ENCODE data around the gene RGS12. TPM values are rescaled to one million over a fixed set of nuclear protein-coding genes. Genes with fewer than 3 reads are reported as not detected.

The RGS12 gene
- total RNA-seq, 1 experiment from 2014 or later: 36.6 TPM

DNA sequence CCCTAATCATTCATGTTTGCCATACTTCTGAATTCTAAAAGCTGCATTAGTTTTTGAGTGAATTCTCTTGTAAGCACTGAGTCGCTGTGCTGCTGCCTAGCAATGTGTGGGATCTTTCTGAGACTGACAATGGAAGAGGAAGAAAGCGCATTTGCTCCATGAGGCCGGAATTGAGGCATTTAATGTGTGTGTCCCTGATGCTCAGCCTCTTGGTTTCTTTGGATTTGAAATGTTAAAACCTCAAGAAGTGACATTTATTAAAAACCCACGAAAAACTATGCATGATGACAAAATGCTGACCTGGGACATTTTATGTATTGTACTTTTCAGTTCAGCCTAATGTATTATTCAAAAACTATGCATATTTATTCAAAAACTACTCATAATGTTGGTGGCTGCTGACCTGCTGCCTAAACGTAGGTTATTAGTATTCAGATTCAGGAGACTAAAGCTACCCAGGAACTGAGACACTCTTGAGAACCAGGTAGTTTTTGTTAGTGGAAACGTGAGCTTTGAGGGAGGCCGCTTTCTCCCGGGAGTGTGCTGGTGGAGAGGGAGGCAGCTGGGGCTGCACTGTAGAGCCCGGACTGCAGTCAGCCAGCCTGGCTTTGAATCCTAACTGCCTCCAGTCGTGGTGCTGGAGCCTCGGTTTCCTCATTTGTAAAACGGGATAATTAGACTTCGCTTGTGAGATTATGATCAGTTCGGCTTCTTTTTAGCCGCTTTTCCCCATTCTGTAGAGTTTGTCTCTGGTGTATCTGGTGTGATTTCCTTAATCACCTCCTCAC is 11.3 kb downstream of the RGS12 start:
- intact Hi-C loops (cut with micrococcal nuclease; ENCODE audit: unreplicated experiment): no loop called here
- H3K27ac ChIP-seq: no peak overlapping the region
- no peaks in the 10 kb centered on the region for H3K9me3 ChIP-seq (ENCODE audit: insufficient read depth, low read depth)
- H3K4me3 ChIP-seq: no peak overlapping the region
- H2AFZ ChIP-seq: no peak overlapping the region
- BruUV-seq (replicated peaks): no TSS peak
- H3K36me3 ChIP-seq (ENCODE audit: low read depth): no peaks in the 10 kb centered on the region
- H3K9me2 ChIP-seq (ENCODE audit: insufficient read depth): no peaks in the 10 kb centered on the region
- H3K27me3 ChIP-seq (ENCODE audit: insufficient read depth, low read depth): no peaks in the 10 kb centered on the region
- H3K4me1 ChIP-seq (replicated peaks; ENCODE audit: insufficient read depth): no peaks in the 10 kb centered on the region
- CTCF ChIA-PET: no interaction called here
- H3K79me2 ChIP-seq (ENCODE audit: low read depth): no peaks in the 10 kb centered on the region
- no peaks in the 10 kb centered on the region for H4K20me1 ChIP-seq (ENCODE audit: insufficient read depth)
- H3F3A ChIP-seq (ENCODE audit: insufficient read depth, low read depth): no peaks in the 10 kb centered on the region
- TF ChIP-seq EZH2 (IDR thresholded peaks at IDR 0.05; ENCODE audit: low read depth): no peak
- TF ChIP-seq, protein P1, sequence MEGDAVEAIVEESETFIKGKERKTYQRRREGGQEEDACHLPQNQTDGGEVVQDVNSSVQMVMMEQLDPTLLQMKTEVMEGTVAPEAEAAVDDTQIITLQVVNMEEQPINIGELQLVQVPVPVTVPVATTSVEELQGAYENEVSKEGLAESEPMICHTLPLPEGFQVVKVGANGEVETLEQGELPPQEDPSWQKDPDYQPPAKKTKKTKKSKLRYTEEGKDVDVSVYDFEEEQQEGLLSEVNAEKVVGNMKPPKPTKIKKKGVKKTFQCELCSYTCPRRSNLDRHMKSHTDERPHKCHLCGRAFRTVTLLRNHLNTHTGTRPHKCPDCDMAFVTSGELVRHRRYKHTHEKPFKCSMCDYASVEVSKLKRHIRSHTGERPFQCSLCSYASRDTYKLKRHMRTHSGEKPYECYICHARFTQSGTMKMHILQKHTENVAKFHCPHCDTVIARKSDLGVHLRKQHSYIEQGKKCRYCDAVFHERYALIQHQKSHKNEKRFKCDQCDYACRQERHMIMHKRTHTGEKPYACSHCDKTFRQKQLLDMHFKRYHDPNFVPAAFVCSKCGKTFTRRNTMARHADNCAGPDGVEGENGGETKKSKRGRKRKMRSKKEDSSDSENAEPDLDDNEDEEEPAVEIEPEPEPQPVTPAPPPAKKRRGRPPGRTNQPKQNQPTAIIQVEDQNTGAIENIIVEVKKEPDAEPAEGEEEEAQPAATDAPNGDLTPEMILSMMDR (conservative IDR thresholded peaks at IDR 0.05): no peak
- no peak overlapping the region for H3K4me2 ChIP-seq
- POLR2A ChIA-PET (ENCODE audit: unreplicated experiment): no interaction called here
- DNase-seq: no peak

DNA sequence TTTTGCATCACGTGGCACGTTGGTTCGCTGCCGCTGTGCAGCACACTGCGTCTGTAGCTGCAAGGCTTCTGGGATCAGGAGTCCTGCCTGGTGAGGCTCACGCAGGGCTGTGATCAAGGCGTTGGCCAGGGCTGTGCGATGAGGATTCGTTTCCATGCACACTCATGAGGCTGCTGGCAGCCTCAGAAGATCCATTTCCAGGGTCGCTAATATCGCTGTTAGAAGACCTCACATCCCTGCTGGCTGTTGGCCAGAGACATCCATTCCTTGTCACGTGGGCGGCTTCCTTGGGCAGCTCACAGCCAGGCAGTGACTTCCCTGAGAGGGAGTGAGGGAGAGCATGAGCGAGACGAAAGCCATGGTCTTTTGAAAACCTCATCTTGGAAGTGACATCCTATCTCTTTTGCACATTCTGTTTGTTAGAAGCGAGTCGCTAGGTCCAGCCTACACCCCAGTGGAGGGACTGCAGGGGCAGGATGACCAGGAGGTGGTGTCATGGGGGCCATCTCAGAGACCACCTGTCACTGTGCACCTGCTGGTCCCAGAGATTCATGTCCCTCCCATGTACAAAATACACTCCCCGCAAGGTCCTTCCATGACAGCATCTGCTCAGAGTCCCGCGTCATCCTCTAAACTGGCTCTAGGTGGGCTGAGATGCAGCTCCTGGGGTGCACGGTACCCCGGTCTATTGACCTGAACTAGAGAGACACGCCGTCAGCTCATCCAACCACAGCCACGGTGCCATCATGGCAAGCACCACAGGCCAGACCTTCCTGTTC is 12.2 kb downstream of the RGS12 start:
- POLR2A ChIA-PET (ENCODE audit: unreplicated experiment): no interaction called here

DNA sequence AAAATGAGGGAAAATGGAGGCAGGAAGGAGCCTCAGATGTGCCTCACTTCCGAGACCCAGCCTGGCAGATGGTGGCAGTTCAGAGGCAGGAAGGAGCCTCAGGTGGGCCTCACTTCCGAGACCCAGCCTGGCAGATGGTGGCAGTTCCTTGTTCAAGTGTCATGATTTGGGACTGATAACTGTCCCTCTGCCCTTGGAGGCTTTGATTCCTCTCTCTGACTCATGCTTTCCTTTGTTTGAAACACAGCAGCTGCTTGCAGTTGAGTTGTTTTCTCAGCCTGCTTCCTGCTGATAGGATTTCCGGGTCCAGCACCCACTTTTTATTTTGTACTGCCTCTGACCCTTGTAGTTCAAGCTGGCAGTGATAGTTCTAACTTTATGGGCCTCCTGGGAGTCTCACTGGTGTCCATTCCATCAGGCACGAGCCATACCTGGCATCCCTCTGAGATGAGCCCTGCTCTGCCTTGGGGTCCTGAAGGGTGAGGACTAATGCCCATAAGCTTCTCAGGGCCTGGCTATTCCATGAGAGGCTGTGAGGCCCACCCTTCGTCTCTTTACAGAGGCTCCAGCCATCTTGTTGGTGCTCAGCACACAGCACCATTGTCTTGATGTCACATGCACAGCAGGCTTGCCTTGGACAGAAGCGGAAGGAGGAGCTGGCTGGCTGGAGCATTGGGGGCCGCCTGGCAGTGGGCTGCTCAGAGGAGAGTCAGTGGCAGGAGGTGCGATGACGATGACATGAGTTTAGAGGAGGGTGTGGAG is 13.0 kb downstream of the RGS12 start:
- intact Hi-C loops (cut with micrococcal nuclease; ENCODE audit: unreplicated experiment): no loop called here
- Histone ChIP-seq H3K4me3 (no peak overlapping the region), H3K4me1 (replicated peaks; ENCODE audit: insufficient read depth) (peaks cover under 1% of the 10 kb centered on the region; the same call in 1 of the 2 replicates), H3K9me2 (ENCODE audit: insufficient read depth) (no peaks in the 10 kb centered on the region), H2AFZ (no peak overlapping the region), H3K9me3 (ENCODE audit: insufficient read depth, low read depth) (no peaks in the 10 kb centered on the region), H4K20me1 (ENCODE audit: insufficient read depth) (no peaks in the 10 kb centered on the region), H3K4me2 (no peak overlapping the region), H3F3A (ENCODE audit: insufficient read depth, low read depth) (no peaks in the 10 kb centered on the region; the same call in 1 of the 2 replicates), H3K27ac (no peak overlapping the region), H3K36me3 (ENCODE audit: low read depth) (no peaks in the 10 kb centered on the region), H3K27me3 (ENCODE audit: insufficient read depth, low read depth) (no peaks in the 10 kb centered on the region), H3K79me2 (ENCODE audit: low read depth) (no peaks in the 10 kb centered on the region)
- DNase-seq: no peak
- ChIA-PET CTCF (no interaction called here), POLR2A (ENCODE audit: unreplicated experiment) (no interaction called here)
- TF ChIP-seq, protein P1 (conservative IDR thresholded peaks at IDR 0.05): no peak
- no peak for TF ChIP-seq EZH2 (IDR thresholded peaks at IDR 0.05; ENCODE audit: low read depth)
- no TSS peak for BruUV-seq (replicated peaks)

More for the DNA sequence above, 12.2 kb downstream of the RGS12 start:
- Histone ChIP-seq H3K79me2 (ENCODE audit: low read depth) (no peaks in the 10 kb centered on the region), H3K4me1 (replicated peaks; ENCODE audit: insufficient read depth) (no peaks in the 10 kb centered on the region), H4K20me1 (ENCODE audit: insufficient read depth) (no peaks in the 10 kb centered on the region), H3K27me3 (ENCODE audit: insufficient read depth, low read depth) (no peaks in the 10 kb centered on the region), H3F3A (ENCODE audit: insufficient read depth, low read depth) (no peaks in the 10 kb centered on the region), H3K36me3 (ENCODE audit: low read depth) (no peaks in the 10 kb centered on the region), H3K4me2 (no peak overlapping the region), H3K9me3 (ENCODE audit: insufficient read depth, low read depth) (no peaks in the 10 kb centered on the region), H3K4me3 (no peak overlapping the region), H2AFZ (no peak overlapping the region), H3K9me2 (ENCODE audit: insufficient read depth) (no peaks in the 10 kb centered on the region), H3K27ac (no peak overlapping the region)
- no peak for TF ChIP-seq EZH2 (IDR thresholded peaks at IDR 0.05; ENCODE audit: low read depth)
- TF ChIP-seq, protein P1 (conservative IDR thresholded peaks at IDR 0.05): no peak
- no TSS peak for BruUV-seq (replicated peaks)
- no peak for DNase-seq
- CTCF ChIA-PET: no interaction called here
- intact Hi-C loops (cut with micrococcal nuclease; ENCODE audit: unreplicated experiment): no loop called here

Data from PC-9 (cell line).